ENCODE measurements around the gene NLE1.

Gene NLE1

DNA sequence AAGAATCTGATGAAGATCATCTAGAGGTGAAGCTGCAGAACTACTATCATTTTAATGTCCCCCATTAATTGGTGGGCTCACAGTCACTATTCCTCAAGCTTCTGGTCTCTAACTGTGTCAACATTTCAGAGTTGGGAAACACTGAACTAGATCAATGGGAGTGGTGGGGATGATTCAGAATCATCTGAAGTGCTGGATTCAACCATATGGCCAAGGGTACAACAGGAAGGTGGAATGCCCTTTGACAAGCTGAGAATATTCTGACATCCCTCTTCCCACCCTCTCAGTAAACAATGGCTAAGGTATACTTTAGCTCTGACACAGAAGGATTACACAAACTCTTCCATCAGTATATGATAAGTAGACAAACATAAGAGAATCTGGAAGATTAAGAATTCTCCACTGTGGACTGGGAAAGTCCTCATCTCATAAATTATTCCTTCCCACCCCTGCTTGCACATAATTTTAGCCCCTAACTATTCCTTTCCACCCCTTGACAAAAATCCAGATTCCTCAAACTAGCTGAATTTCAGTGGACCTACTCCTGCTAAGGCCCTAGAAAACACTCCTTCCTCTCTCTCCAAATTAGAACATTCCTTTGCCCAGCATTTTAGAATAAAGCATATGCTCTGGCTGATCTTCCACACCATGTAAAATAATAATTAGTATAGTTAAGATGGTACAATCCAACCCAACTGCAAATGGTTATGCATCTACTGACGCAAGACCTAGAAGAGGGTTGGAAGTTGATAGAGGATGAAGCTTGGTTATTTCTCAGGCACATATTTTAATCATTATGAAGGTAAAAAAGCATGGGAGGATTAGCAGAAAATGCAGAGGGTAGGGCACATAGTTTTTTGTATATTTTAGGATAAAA is 62.3 kb downstream of the NLE1 start:
- DNase-seq (ENCODE audit: insufficient read length): no peak
- FAIRE-seq: peak; percentile 60
- TF ChIP-seq POLR2A (IDR thresholded peaks at IDR 0.05; ENCODE audit: low read depth, low read length): no peak
- TF ChIP-seq POLR2AphosphoS5 (IDR thresholded peaks at IDR 0.05; ENCODE audit: low read depth, low read length): no peak
- no peak for TF ChIP-seq TAF1 (IDR thresholded peaks at IDR 0.05; ENCODE audit: borderline replicate concordance, low read depth, low read length)
